H9 (cell line): ENCODE data around the gene SLAIN1. TPM values are rescaled to one million over a fixed set of nuclear protein-coding genes. Genes with fewer than 3 reads are reported as not detected.

Source experiments
- DNase-seq: peaks from one replicate; pipeline ENCODE4 v3.0.0-alpha.2; 2017
- H2AFZ ChIP-seq: one replicate; pipeline ENCODE4 v1.6.1; 2013; ENCODE audit warnings: mild to moderate bottlenecking, low read length, control low read depth, moderate library complexity
- H2AK5ac ChIP-seq: 2 replicates; pipeline ENCODE4 v1.6.1; 2013; ENCODE audit warnings: low read length, control low read depth, mixed read lengths; ENCODE audit not compliant: insufficient read length
- H2BK120ac ChIP-seq: one replicate; pipeline ENCODE4 v1.6.1; 2013; ENCODE audit warnings: low read depth, mild to moderate bottlenecking, low read length, control low read depth, inconsistent platforms; ENCODE audit not compliant: poor library complexity, severe bottlenecking
- H2BK12ac ChIP-seq: 2 replicates; pipeline ENCODE4 v1.6.1; 2013; ENCODE audit warnings: low read length, control low read depth, mixed read lengths, low read depth; ENCODE audit not compliant: insufficient read length
- H2BK15ac ChIP-seq: 2 replicates; pipeline ENCODE4 v1.6.1; 2013; ENCODE audit warnings: low read depth, low read length, control low read depth
- H2BK20ac ChIP-seq: one replicate; pipeline ENCODE4 v1.6.1; 2013; ENCODE audit warnings: low read depth, mild to moderate bottlenecking, low read length, control low read depth, inconsistent platforms; ENCODE audit not compliant: poor library complexity, severe bottlenecking
- H2BK5ac ChIP-seq: 2 replicates; pipeline ENCODE4 v1.6.1; 2013; ENCODE audit warnings: low read length, control low read depth, mixed read lengths; ENCODE audit not compliant: insufficient read length
- H3K14ac ChIP-seq: 2 replicates; pipeline ENCODE4 v1.6.1; 2013; ENCODE audit warnings: low read length, control low read depth; ENCODE audit not compliant: insufficient read depth
- H3K18ac ChIP-seq: 2 replicates; pipeline ENCODE4 v1.6.1; 2013; ENCODE audit warnings: low read depth, mild to moderate bottlenecking, mixed read lengths, low read length, control low read depth; ENCODE audit not compliant: insufficient read length
- H3K23ac ChIP-seq: 2 replicates; pipeline ENCODE4 v1.6.1; 2013; ENCODE audit warnings: low read length, control low read depth, mixed read lengths, low read depth; ENCODE audit not compliant: insufficient read length
- H3K23me2 ChIP-seq: 2 replicates; pipeline ENCODE4 v1.6.1; 2013; ENCODE audit warnings: low read depth, mild to moderate bottlenecking, mixed read lengths, low read length, control low read depth; ENCODE audit not compliant: insufficient read length, poor library complexity, severe bottlenecking
- H3K27ac ChIP-seq: 2 replicates; pipeline ENCODE4 v1.5.1; 2013; ENCODE audit warnings: low read length, control low read depth, mixed read lengths, low read depth; ENCODE audit not compliant: insufficient read length
- H3K27me3 ChIP-seq: 2 replicates; pipeline ENCODE4 v1.6.1; 2013; ENCODE audit warnings: low read length, control low read depth, inconsistent platforms; ENCODE audit not compliant: insufficient read depth
- H3K4ac ChIP-seq: 2 replicates; pipeline ENCODE4 v1.6.1; 2013; ENCODE audit warnings: low read depth, mild to moderate bottlenecking, control low read depth, inconsistent platforms, low read length, moderate library complexity
- H3K4me1 ChIP-seq: 2 replicates; pipeline ENCODE4 v1.6.1; 2013; ENCODE audit warnings: low read length, control low read depth, inconsistent platforms; ENCODE audit not compliant: insufficient read depth
- H3K4me2 ChIP-seq: 2 replicates; pipeline ENCODE4 v1.6.1; 2013; ENCODE audit warnings: low read length, control low read depth, mixed read lengths; ENCODE audit not compliant: insufficient read length, insufficient read depth
- H3K56ac ChIP-seq: 2 replicates; pipeline ENCODE4 v1.6.1; 2013; ENCODE audit warnings: low read depth, mild to moderate bottlenecking, mixed read lengths, low read length, control low read depth; ENCODE audit not compliant: insufficient read length
- H3K79me1 ChIP-seq: 2 replicates; pipeline ENCODE4 v1.6.1; 2013; ENCODE audit warnings: low read depth, mild to moderate bottlenecking, moderate library complexity, low read length, control low read depth, inconsistent platforms; ENCODE audit not compliant: insufficient read depth, poor library complexity, severe bottlenecking
- H3K79me2 ChIP-seq: 2 replicates; pipeline ENCODE4 v1.6.1; 2013; ENCODE audit warnings: low read length, control low read depth, inconsistent platforms; ENCODE audit not compliant: insufficient read depth
- H3K9ac ChIP-seq: 2 replicates; pipeline ENCODE4 v1.6.1; 2013; ENCODE audit warnings: low read length, control low read depth, mixed read lengths; ENCODE audit not compliant: insufficient read length; ENCODE audit errors: extremely low read depth
- H3K9me3 ChIP-seq: one replicate; pipeline ENCODE4 v1.6.1; 2013; ENCODE audit warnings: low read depth, low read length, inconsistent platforms; ENCODE audit not compliant: control insufficient read depth
- H3T11ph ChIP-seq: one replicate; pipeline ENCODE4 v1.6.1; 2013; ENCODE audit warnings: mild to moderate bottlenecking, low read length, control low read depth, inconsistent platforms
- H4K20me1 ChIP-seq: one replicate; pipeline ENCODE4 v1.6.1; 2013; ENCODE audit not compliant: control insufficient read depth, insufficient read length, insufficient read depth
- H4K5ac ChIP-seq: 2 replicates; pipeline ENCODE4 v1.6.1; 2013; ENCODE audit warnings: low read depth, mild to moderate bottlenecking, mixed read lengths, low read length, control low read depth; ENCODE audit not compliant: insufficient read length
- H4K8ac ChIP-seq: replicated peaks from 2 replicates; pipeline ENCODE4 v1.6.1; 2013; ENCODE audit warnings: low read length, control low read depth, mixed read lengths, low read depth; ENCODE audit not compliant: insufficient read length
- H4K91ac ChIP-seq: 2 replicates; pipeline ENCODE4 v1.6.1; 2013; ENCODE audit warnings: low read depth, mild to moderate bottlenecking, moderate library complexity, mixed read lengths, low read length, control low read depth; ENCODE audit not compliant: insufficient read length
- H3K27ac Mint-ChIP-seq, 3 experiments: 2 replicates in 2 of 3; 3 replicates in 1 of 3; pipeline ENCODE4 v1.8.0; 2020 to 2021; ENCODE audit warnings: mixed read lengths in 3 of 3, mild to moderate bottlenecking in 1 of 3, moderate library complexity in 1 of 3
- H3K27me3 Mint-ChIP-seq: 2 replicates; pipeline ENCODE4 v1.8.0; 2021; ENCODE audit warnings: low read depth, mild to moderate bottlenecking, moderate library complexity, mixed read lengths
- H3K36me3 Mint-ChIP-seq, 3 experiments: 2 replicates in 2 of 3; 3 replicates in 1 of 3; pipeline ENCODE4 v1.8.0; 2020 to 2021; ENCODE audit warnings: low read depth in 3 of 3, mixed read lengths in 3 of 3; ENCODE audit not compliant: insufficient read depth in 1 of 3
- H3K4me1 Mint-ChIP-seq, 2 experiments: 2 replicates each; pipeline ENCODE4 v1.8.0; 2020; ENCODE audit warnings: mixed read lengths in 2 of 2
- H3K4me3 Mint-ChIP-seq, 2 experiments: 2 replicates in 1 of 2; 3 replicates in 1 of 2; pipeline ENCODE4 v1.8.0; 2020 to 2021; ENCODE audit warnings: mild to moderate bottlenecking in 2 of 2, mixed read lengths in 2 of 2, moderate library complexity in 1 of 2
- H3K9me3 Mint-ChIP-seq, 2 experiments: 2 replicates in 1 of 2; 3 replicates in 1 of 2; pipeline ENCODE4 v1.8.0; 2020; ENCODE audit warnings: mild to moderate bottlenecking in 2 of 2, mixed read lengths in 2 of 2, moderate library complexity in 1 of 2
- CTCF ChIP-seq: fragments of 200-600 bp; sonication (generic); conservative IDR thresholded peaks from 3 replicates; pipeline ENCODE4 v1.8.0; 2021; ENCODE audit warnings: antibody characterized with exemption, mild to moderate bottlenecking
- WGBS: extraction: QIAGEN DNeasy Blood & Tissue Kit; methylation state at CpG from one replicate; pipeline ENCODE4 v1.1.7; 2013; ENCODE audit warnings: missing lambda C conversion rate, low lambda C conversion rate, mixed read lengths; ENCODE audit not compliant: insufficient read length; ENCODE audit errors: extremely low coverage; 5-methylcytosine and 5-hydroxymethylcytosine counted together
- total RNA-seq: library from RNA; stranded (reverse); gene quantifications from 2 replicates; pipeline ENCODE4 v1.2.1, GENCODE V29; 2021

Gene SLAIN1
- total RNA-seq, 1 experiment from 2014 or later: 23.2 TPM

DNA sequence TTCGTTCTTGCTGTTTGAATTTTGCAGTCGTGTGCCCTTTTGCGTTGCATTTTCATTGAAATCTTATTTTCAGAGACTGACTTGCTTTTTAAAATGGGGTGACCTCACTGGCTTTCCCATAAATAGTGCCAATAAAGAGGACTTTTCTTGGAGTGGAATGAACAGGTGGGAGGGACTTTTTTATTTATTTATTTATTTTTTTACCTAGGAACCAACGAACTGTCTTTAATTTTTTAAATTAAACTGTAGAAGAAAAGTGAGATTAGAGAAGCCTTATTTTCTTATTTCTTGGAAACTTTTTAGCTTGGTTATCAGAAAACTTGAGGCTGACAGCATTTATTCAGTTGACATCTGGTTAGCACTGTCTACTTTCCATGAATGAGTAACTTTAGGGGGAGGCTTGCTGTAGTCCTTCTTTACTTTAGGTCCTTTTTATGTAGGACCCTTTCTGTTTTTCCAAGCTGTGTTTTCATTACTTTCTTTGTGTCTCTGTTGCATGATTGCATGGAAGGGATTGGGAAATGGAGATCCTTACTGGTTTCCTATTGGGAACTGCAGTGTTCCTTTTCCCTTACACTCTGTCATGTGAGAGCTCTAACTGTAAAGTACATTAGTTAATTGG, 1.7 kb downstream of the SLAIN1 start:
- no peak overlapping the region for H3K4ac ChIP-seq
- no peaks in the 10 kb centered on the region; a peak in 2 of 5 replicates for H3K9me3 Mint-ChIP-seq
- peaks cover 5% of the 10 kb centered on the region for H3K23me2 ChIP-seq
- H3K79me2 ChIP-seq: peaks cover 8% of the 10 kb centered on the region; the same call in 1 of the 2 replicates
- no peak overlapping the region for H2AFZ ChIP-seq
- no peak overlapping the region for H3K56ac ChIP-seq
- H3K4me3 Mint-ChIP-seq: peak overlapping the region; percentile 86 to 100
- no peak overlapping the region; a peak in 1 of 7 replicates for H3K27ac Mint-ChIP-seq
- H3K23ac ChIP-seq: no peak overlapping the region
- no peak overlapping the region for H3K18ac ChIP-seq
- no peak overlapping the region for H4K8ac ChIP-seq
- H3K4me1 ChIP-seq: peaks cover 2% of the 10 kb centered on the region; the same call in 1 of the 2 replicates
- no peak for DNase-seq
- no peaks in the 10 kb centered on the region for H3K9me3 ChIP-seq
- H3K36me3 Mint-ChIP-seq: peaks cover 2 to 3% (median 3%) of the 10 kb centered on the region in 3 experiments; a peak in 5 of 7 replicates
- H3K4me2 ChIP-seq: peak overlapping the region; percentile 99
- H4K91ac ChIP-seq: no peak overlapping the region
- H3K4me1 Mint-ChIP-seq: peaks cover 31 to 36% of the 10 kb centered on the region in 2 experiments
- H3K79me1 ChIP-seq: no peaks in the 10 kb centered on the region
- no peak overlapping the region for H3T11ph ChIP-seq
- TF ChIP-seq CTCF: no peak
- H4K20me1 ChIP-seq: no peaks in the 10 kb centered on the region
- H3K27ac ChIP-seq: no peak overlapping the region
- H2BK12ac ChIP-seq: no peak overlapping the region
- H3K27me3 ChIP-seq: no peaks in the 10 kb centered on the region
- H2BK5ac ChIP-seq: no peak overlapping the region
- H2BK15ac ChIP-seq: no peak overlapping the region
- no peak overlapping the region for H2AK5ac ChIP-seq
- no peak overlapping the region; the same call in 1 of the 2 replicates for H3K14ac ChIP-seq
- peaks cover 16% of the 10 kb centered on the region for H3K27me3 Mint-ChIP-seq
- no peak overlapping the region for H2BK120ac ChIP-seq
- H2BK20ac ChIP-seq: no peak overlapping the region
- H3K9ac ChIP-seq: peak overlapping the region; percentile 77
- H4K5ac ChIP-seq: no peak overlapping the region
- no CpG with 5 or more reads among the region's 4 CpGs for WGBS
